ENCODE data around the gene GRM1. TPM values are rescaled to one million over a fixed set of nuclear protein-coding genes. Genes with fewer than 3 reads are reported as not detected.

The GRM1 gene
- total RNA-seq, 1 donor from 2014 or later: 0.09 TPM

DNA sequence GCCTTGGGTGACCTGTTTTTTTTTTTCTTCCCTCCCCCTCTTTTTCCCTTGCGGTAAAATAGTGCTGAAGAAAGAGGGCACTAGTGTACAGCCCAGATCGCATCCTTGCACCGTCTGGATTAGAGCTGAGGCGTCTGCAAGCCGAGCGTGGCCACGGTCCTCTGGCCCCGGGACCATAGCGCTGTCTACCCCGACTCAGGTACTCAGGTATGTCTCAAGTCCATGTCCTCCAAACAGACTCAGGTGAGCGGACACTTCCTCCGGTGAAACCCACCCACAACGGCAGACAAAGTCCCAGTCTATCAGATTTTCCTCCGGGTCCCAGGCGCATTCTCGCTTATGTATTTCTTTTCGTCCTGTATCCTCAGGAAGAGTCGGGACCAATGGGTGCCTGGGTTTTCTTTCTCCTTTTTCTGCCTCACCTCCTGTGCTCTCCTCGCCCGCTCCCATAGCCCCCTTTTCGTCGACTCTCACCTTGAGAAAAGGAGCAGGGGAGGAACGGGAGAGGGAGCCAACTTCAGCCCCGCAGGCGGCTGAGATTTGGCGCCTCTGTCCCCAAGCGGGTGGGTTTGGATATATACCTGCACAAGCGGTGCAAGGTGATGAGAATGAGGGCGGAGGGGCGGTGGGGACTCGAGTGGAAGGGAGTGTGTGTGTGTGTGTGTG lies 1.1 kb upstream of the GRM1 start:
- ATAC-seq (peak in 1 of 2 donors; percentile 16), DNase-seq (no peak)
- Histone ChIP-seq H3K9me3 (no peaks in the 10 kb centered on the region), H3K27me3 (ENCODE audit: low read depth) (peaks cover 46% of the 10 kb centered on the region), H3K27ac (no peak overlapping the region), H3K36me3 (no peaks in the 10 kb centered on the region), H3K4me3 (no peak overlapping the region), H3K4me1 (no peaks in the 10 kb centered on the region)
- TF ChIP-seq, protein P1, sequence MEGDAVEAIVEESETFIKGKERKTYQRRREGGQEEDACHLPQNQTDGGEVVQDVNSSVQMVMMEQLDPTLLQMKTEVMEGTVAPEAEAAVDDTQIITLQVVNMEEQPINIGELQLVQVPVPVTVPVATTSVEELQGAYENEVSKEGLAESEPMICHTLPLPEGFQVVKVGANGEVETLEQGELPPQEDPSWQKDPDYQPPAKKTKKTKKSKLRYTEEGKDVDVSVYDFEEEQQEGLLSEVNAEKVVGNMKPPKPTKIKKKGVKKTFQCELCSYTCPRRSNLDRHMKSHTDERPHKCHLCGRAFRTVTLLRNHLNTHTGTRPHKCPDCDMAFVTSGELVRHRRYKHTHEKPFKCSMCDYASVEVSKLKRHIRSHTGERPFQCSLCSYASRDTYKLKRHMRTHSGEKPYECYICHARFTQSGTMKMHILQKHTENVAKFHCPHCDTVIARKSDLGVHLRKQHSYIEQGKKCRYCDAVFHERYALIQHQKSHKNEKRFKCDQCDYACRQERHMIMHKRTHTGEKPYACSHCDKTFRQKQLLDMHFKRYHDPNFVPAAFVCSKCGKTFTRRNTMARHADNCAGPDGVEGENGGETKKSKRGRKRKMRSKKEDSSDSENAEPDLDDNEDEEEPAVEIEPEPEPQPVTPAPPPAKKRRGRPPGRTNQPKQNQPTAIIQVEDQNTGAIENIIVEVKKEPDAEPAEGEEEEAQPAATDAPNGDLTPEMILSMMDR (IDR thresholded peaks at IDR 0.05): no peak
- intact Hi-C loops (cut with DNase I): no loop called here

DNA sequence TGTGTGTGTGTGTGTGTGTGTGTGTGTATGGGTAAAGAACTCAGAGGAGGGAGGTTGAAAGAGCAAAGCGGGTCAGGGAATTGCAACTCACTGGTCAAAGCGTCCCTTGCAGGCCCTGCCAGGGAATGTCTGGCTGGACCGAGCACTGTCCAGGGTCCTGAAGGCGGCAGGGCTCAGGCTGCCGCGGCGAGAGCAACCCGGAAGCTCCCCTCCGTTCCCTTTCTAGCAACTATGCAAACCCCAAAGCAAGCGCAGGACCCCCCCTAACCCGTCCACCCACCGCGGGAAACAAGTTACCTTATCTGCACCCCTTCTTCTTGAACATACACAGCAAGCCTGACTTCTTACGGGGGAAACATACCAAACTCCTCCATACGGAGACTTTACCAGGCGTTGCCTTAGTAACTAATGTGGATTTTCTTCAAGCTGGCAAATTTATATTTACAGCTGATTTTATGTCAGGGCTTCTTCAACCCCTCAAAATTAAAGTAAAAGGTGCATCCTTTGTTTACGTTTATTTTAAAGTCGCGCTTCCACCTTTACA lies 538 bp upstream of the GRM1 start:
- no peaks in the 10 kb centered on the region for H3K9me3 ChIP-seq
- TF ChIP-seq, protein P1 (IDR thresholded peaks at IDR 0.05): no peak
- H3K4me3 ChIP-seq: no peak overlapping the region
- H3K27ac ChIP-seq: no peak overlapping the region
- peak; percentile 63 for DNase-seq
- H3K27me3 ChIP-seq (ENCODE audit: low read depth): peaks cover 46% of the 10 kb centered on the region
- H3K36me3 ChIP-seq: no peaks in the 10 kb centered on the region
- no peaks in the 10 kb centered on the region for H3K4me1 ChIP-seq
- intact Hi-C loops (cut with DNase I): no loop called here
- ATAC-seq: peak; percentile 86 to 88

DNA sequence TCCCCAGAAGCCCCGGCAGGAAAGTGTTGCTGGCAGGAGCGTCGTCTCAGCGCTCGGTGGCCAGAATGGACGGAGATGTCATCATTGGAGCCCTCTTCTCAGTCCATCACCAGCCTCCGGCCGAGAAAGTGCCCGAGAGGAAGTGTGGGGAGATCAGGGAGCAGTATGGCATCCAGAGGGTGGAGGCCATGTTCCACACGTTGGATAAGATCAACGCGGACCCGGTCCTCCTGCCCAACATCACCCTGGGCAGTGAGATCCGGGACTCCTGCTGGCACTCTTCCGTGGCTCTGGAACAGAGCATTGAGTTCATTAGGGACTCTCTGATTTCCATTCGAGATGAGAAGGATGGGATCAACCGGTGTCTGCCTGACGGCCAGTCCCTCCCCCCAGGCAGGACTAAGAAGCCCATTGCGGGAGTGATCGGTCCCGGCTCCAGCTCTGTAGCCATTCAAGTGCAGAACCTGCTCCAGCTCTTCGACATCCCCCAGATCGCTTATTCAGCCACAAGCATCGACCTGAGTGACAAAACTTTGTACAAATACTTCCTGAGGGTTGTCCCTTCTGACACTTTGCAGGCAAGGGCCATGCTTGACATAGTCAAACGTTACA lies 817 bp downstream of the GRM1 start:
- TF ChIP-seq, protein P1 (IDR thresholded peaks at IDR 0.05): no peak
- DNase-seq (no peak), ATAC-seq (no peak)
- Histone ChIP-seq H3K36me3 (no peaks in the 10 kb centered on the region), H3K9me3 (no peaks in the 10 kb centered on the region), H3K27ac (no peak overlapping the region), H3K4me3 (no peak overlapping the region), H3K27me3 (ENCODE audit: low read depth) (peaks cover 46% of the 10 kb centered on the region), H3K4me1 (no peaks in the 10 kb centered on the region)
- intact Hi-C loops (cut with DNase I): no loop called here

DNA sequence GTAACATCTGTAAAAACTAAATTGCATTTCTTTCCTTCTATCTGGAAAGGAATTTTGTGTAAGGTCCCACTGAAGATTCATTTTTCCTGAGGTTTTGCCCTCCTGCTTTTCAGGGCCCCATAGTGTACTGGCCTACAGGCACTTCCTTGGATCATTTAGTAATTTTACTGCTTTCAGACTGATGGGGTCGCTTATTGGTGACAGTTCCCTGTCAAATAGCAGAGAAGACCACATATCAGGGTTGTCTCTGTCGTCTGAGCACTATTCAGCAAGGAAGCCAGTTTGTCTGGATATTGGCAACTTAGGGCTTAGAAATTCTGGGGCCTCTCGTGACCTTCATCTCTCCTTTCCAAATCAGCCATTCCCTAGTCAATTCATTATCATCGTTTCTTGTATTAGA lies 3.5 kb downstream of the GRM1 start:
- Histone ChIP-seq H3K9me3 (no peaks in the 10 kb centered on the region), H3K27ac (no peak overlapping the region), H3K27me3 (ENCODE audit: low read depth) (peaks cover 35% of the 10 kb centered on the region), H3K4me1 (no peaks in the 10 kb centered on the region), H3K4me3 (no peak overlapping the region), H3K36me3 (no peaks in the 10 kb centered on the region)
- ATAC-seq (no peak), DNase-seq (no peak)
- TF ChIP-seq, protein P1 (IDR thresholded peaks at IDR 0.05): no peak
- intact Hi-C loops (cut with DNase I): no loop called here

DNA sequence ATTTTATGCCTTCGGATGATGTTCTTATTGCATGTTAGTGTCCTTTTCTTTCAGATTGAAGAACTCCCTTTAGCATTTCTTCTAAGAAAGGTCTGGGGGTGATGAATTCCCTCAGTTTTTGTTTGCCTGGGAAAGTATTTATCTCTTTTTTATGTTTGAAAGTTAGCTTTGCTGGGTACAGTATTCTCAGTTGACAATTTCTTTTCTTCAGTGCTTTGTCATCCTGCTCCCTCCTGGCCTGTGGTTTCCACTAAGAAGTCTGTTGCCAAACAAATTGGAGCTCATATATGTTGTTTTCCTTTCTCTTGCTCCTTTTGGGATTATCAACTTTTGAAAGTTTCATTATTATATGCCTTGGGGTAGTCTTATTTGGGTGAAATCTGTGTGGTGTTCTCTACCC lies 11.5 kb downstream of the GRM1 start:
- ATAC-seq (no peak), DNase-seq (no peak)
- H3K27ac ChIP-seq: no peak overlapping the region
- intact Hi-C loops (cut with DNase I): no loop called here
- peaks cover 20% of the 10 kb centered on the region for H3K9me3 ChIP-seq
- H3K27me3 ChIP-seq (ENCODE audit: low read depth): no peaks in the 10 kb centered on the region
- H3K4me3 ChIP-seq: no peak overlapping the region
- TF ChIP-seq, protein P1 (IDR thresholded peaks at IDR 0.05): no peak
- H3K4me1 ChIP-seq: no peaks in the 10 kb centered on the region
- H3K36me3 ChIP-seq: no peaks in the 10 kb centered on the region
